GM12874 (cell line): ENCODE results near the gene SCLT1.

Source experiments
- TF ChIP-seq, protein P1 (sequence below): IDR thresholded peaks from 2 replicates; pipeline ENCODE4 v1.5.1; 2011; ENCODE audit warnings: low read depth, mild to moderate bottlenecking, control low read depth, low read length, moderate library complexity; ENCODE audit not compliant: insufficient read depth

SCLT1 gene

DNA sequence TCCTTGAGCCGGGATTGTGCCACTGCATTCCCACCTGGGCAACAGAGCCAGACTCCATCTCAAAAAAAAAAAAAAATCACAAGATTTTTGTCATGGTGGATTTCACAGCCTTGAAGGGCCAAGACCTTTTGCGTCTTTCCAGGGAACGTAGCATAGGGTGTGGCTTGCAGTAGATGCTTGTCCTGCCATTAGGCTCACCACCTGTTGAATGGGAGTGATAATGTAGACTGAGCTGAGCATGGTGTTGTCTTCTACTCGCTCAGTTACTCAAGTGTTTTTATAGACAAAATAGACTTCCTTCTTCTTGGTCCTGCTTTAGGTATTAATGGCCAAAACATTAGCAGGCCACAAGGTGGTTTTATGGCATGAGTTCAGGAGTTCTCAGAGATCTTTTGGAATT is 243.1 kb downstream of the SCLT1 start:
- TF ChIP-seq, protein P1, sequence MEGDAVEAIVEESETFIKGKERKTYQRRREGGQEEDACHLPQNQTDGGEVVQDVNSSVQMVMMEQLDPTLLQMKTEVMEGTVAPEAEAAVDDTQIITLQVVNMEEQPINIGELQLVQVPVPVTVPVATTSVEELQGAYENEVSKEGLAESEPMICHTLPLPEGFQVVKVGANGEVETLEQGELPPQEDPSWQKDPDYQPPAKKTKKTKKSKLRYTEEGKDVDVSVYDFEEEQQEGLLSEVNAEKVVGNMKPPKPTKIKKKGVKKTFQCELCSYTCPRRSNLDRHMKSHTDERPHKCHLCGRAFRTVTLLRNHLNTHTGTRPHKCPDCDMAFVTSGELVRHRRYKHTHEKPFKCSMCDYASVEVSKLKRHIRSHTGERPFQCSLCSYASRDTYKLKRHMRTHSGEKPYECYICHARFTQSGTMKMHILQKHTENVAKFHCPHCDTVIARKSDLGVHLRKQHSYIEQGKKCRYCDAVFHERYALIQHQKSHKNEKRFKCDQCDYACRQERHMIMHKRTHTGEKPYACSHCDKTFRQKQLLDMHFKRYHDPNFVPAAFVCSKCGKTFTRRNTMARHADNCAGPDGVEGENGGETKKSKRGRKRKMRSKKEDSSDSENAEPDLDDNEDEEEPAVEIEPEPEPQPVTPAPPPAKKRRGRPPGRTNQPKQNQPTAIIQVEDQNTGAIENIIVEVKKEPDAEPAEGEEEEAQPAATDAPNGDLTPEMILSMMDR, result no peak

- TF ChIP-seq, protein P1, result no peak
Measured at GRCh38 chr4:128848461-128848860, 244.9 kb downstream of the SCLT1 start.

- TF ChIP-seq, protein P1, result no peak
Measured at GRCh38 chr4:128847082-128847724, 246.1 kb downstream of the SCLT1 start.

- TF ChIP-seq, protein P1, result no peak
Measured at GRCh38 chr4:128846063-128846462, 247.3 kb downstream of the SCLT1 start.

DNA sequence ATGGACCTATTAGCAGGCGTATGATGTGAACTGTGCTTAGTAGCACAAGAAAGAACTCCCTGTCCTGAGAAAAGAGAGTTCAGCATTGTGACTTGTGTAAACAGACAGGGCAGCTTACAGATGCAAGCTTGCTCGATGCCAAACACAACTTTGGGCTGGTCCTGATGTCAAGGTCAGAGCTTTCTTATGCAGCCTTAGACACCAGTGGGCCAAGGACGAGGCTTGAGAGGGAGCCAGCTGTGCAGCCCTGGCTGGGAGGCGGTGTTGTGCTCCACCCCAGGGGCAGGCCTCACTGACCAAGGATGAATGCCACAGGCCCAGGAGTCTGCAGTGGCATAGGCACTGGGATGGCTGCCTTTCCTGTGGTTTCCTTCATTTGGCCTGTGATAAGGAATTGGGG is 248.4 kb downstream of the SCLT1 start:
- TF ChIP-seq, protein P1, result no peak

DNA sequence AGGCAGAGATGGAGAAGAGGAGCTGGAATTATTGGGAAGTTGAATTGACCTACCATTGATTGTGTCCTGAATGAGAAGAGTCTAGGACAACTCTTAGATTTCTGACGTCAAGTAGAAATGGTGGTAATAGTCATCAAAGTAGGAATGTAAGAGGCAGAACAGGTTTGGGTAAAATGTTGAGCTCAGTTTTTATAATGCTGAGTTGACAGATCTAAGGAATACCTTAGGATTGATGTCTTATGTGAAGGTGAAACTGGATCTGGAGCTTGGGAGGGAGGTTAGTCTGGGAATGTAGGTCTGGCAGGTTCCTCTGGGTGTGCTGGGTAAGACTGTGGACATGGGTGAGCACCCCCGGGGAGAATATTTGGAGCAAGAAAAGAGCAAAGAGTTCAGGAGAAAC is 251.9 kb downstream of the SCLT1 start:
- TF ChIP-seq, protein P1, result no peak

DNA sequence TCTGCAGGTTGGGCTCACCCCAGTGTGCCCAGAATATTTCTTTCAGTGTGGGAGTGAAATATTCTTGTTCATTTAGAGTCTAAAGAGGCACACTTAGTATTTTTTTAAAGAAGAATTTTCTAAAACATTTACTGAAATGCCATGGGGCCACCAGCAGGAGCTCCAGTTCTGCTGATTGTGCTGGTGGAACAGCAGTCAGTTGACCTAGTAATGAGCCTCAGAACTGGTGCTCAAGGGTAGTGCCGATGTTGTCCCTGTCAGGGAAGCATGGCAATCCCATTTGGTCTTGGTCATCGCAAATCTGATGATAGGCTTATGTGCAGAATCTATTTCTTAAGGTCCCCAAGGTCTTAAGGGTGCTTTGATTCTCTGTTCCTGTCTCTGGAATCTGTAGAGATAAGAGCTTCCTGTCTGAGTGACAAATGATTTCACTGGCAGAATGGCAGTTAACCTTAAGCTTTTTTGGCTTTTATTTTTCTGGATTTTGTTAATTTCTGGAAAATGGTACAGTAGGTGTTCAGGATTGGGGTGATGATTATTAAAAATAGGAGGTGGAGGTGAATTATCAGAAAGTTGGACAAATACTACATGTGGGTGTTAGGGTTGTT is 252.5 kb downstream of the SCLT1 start:
- TF ChIP-seq, protein P1, result no peak

DNA sequence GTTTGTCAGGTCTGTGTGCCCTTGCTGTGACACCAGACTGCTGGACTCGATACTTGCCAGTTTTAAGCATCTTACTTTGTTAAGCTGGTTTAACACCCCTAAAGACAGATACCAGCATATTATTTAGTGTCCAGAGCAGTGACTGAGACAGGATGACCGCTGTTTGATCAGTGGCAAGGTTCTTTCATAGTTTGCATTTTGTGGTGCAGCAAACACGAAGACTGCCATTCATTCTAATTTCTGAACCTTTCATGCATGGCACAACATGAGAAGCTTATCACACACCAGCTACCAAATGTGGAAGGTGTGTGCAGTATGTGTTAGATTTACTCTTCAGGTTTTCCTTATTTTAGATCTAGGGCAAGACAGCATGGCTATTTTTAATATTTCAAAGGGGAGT is 255.7 kb downstream of the SCLT1 start:
- TF ChIP-seq, protein P1, result no peak
